ENCODE measurements around the gene ZACN. TPM values are rescaled to one million over a fixed set of nuclear protein-coding genes. Genes with fewer than 3 reads are reported as not detected.

ZACN gene
- total RNA-seq, 4 donors from 2014 or later: not detected

- H3K36me3 ChIP-seq: no peaks in the 10 kb centered on the region
- TF ChIP-seq CTCF (IDR thresholded peaks at IDR 0.05): no peak
- no peak for TF ChIP-seq POLR2A (IDR thresholded peaks at IDR 0.05)
- H3K27ac ChIP-seq: no peak overlapping the region
- H3K4me3 ChIP-seq: no peak overlapping the region
- peaks cover 8 to 20% of the 10 kb centered on the region in 2 donors for H3K27me3 ChIP-seq
- intact Hi-C loops (cut with DNase I; ENCODE audit: low total_unique reads): no loop called here
- H3K9me3 ChIP-seq: no peaks in the 10 kb centered on the region
- no peak for DNase-seq
- H3K4me1 ChIP-seq: no peaks in the 10 kb centered on the region
Observed at GRCh38 chr17:76081295-76082210, 2.6 kb downstream of the ZACN start.

- Histone ChIP-seq H3K9me3 (no peaks in the 10 kb centered on the region), H3K4me1 (no peaks in the 10 kb centered on the region), H3K27me3 (peaks cover 0 to 10% of the 10 kb centered on the region in 2 donors), H3K27ac (no peak overlapping the region), H3K36me3 (no peaks in the 10 kb centered on the region), H3K4me3 (no peak overlapping the region)
- intact Hi-C loops (cut with DNase I; ENCODE audit: low total_unique reads): no loop called here
- DNase-seq: no peak
- no peak for TF ChIP-seq CTCF (IDR thresholded peaks at IDR 0.05)
- TF ChIP-seq POLR2A (IDR thresholded peaks at IDR 0.05): no peak
Observed at GRCh38 chr17:76082326-76083251, 3.6 kb downstream of the ZACN start.

- Histone ChIP-seq H3K27me3 (peaks cover 0 to 5% of the 10 kb centered on the region in 2 donors), H3K27ac (no peak overlapping the region), H3K36me3 (no peaks in the 10 kb centered on the region), H3K4me3 (no peak overlapping the region), H3K4me1 (no peaks in the 10 kb centered on the region), H3K9me3 (no peaks in the 10 kb centered on the region)
- TF ChIP-seq CTCF (IDR thresholded peaks at IDR 0.05): no peak
- TF ChIP-seq POLR2A (IDR thresholded peaks at IDR 0.05): no peak
- DNase-seq: no peak
- intact Hi-C loops (cut with DNase I; ENCODE audit: low total_unique reads): no loop called here
Observed at GRCh38 chr17:76083536-76084182, 4.7 kb downstream of the ZACN start.

GRCh38 chr17:76085066-76085730 lies 6.2 kb downstream of the ZACN start:
- Histone ChIP-seq H3K27ac (no peak overlapping the region), H3K9me3 (no peaks in the 10 kb centered on the region), H3K4me3 (no peak overlapping the region), H3K27me3 (no peaks in the 10 kb centered on the region), H3K36me3 (no peaks in the 10 kb centered on the region), H3K4me1 (no peaks in the 10 kb centered on the region)
- intact Hi-C loops (cut with DNase I; ENCODE audit: low total_unique reads): no loop called here
- no peak for DNase-seq
- TF ChIP-seq CTCF (IDR thresholded peaks at IDR 0.05) (no peak), POLR2A (IDR thresholded peaks at IDR 0.05) (no peak)

Measured in uterus (tissue), 4 donors.